ENCODE data around the gene PTPN1.
"Not testable (repeated sequence)": the region's sequence is repeated elsewhere in the genome, so short reads cannot be mapped to it uniquely, and the experiment has no call there.

PTPN1 gene

GRCh38 chr20:50481741-50482140 is 28.4 kb upstream of the PTPN1 start:
- no peak for DNase-seq

GRCh38 chr20:50482396-50482981 is 27.7 kb upstream of the PTPN1 start:
- DNase-seq, result no peak

GRCh38 chr20:50484271-50484976 is 25.8 kb upstream of the PTPN1 start:
- no peak for DNase-seq

GRCh38 chr20:50487397-50487796 is 22.8 kb upstream of the PTPN1 start:
- DNase-seq, result no peak

- DNase-seq, result no peak
Measured at GRCh38 chr20:50488236-50488806, 21.9 kb upstream of the PTPN1 start.

- no peak for DNase-seq
Measured at GRCh38 chr20:50491168-50491567, 19.0 kb upstream of the PTPN1 start.

- DNase-seq, result no peak
Measured at GRCh38 chr20:50491926-50492634, 18.1 kb upstream of the PTPN1 start.

GRCh38 chr20:50493881-50494253 is 16.3 kb upstream of the PTPN1 start:
- no peak for DNase-seq

- DNase-seq, result no peak
Measured at GRCh38 chr20:50494428-50494827, 15.8 kb upstream of the PTPN1 start.

GRCh38 chr20:50496773-50497385 is 13.3 kb upstream of the PTPN1 start:
- DNase-seq, result no peak

GRCh38 chr20:50498071-50498776 is 12.0 kb upstream of the PTPN1 start:
- DNase-seq, result peak; percentile 54

- no peak for DNase-seq
Measured at GRCh38 chr20:50499938-50500337, 10.2 kb upstream of the PTPN1 start.

- DNase-seq, result no peak
Measured at GRCh38 chr20:50501972-50502745, 8.0 kb upstream of the PTPN1 start.

GRCh38 chr20:50504231-50504823 is 5.9 kb upstream of the PTPN1 start:
- DNase-seq, result peak; percentile 28

GRCh38 chr20:50506270-50506579 is 4.0 kb upstream of the PTPN1 start:
- DNase-seq, result no peak

GRCh38 chr20:50507745-50508144 is 2.4 kb upstream of the PTPN1 start:
- DNase-seq, result not testable (repeated sequence)

- DNase-seq, result peak; percentile 30
Measured at GRCh38 chr20:50508171-50508755, 1.9 kb upstream of the PTPN1 start.

GRCh38 chr20:50510706-50511542 is 741 bp downstream of the PTPN1 start:
- no peak for DNase-seq

- DNase-seq, result no peak
Measured at GRCh38 chr20:50512323-50512722, 2.1 kb downstream of the PTPN1 start.
